SU-DHL-6 (cell line): ENCODE data around the gene SRSF4.

ENCODE experiments used
- EZH2phosphoT487 ChIP-seq: fragments of 200-600 bp; sonication (generic), shearing (Covaris generic); conservative IDR thresholded peaks from 2 replicates; pipeline ENCODE4 v1.6.1; 2018; ENCODE audit warnings: mild to moderate bottlenecking, antibody characterized with exemption, low read length, moderate library complexity, mixed read lengths
- TF ChIP-seq, protein P1 (sequence below): fragments of 200-600 bp; sonication (generic); IDR thresholded peaks from one replicate; pipeline ENCODE4 v1.5.1; 2017; ENCODE audit warnings: antibody characterized with exemption, mild to moderate bottlenecking, low read length, moderate library complexity; ENCODE audit not compliant: insufficient read depth, poor library complexity, severe bottlenecking

DNA sequence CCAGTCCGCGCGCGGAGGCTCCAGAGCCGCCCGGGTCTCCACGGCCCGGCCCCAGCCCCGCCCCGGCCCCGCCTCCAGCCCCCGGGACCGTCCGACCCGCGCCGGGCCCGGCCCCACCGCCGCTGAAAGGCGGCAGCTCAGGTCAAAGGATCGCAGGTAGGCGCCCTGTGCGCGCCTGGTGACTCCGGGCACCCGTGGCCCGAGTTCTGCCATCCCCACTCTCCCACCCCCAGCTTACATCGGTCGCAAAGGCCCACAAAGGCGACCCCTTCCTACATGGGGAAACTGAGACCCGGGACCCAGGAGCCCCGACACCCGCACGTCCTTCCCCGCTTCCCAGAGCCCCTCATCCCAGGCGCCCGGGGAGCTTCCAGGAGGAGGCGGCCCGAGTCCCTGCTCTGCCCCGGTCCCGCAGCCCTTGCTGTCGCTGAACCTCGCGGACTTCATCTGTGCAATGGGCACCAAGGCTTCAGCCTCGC is 57.8 kb downstream of the SRSF4 start, which contains the start of gene TMEM200B:
- TF ChIP-seq, protein P1, sequence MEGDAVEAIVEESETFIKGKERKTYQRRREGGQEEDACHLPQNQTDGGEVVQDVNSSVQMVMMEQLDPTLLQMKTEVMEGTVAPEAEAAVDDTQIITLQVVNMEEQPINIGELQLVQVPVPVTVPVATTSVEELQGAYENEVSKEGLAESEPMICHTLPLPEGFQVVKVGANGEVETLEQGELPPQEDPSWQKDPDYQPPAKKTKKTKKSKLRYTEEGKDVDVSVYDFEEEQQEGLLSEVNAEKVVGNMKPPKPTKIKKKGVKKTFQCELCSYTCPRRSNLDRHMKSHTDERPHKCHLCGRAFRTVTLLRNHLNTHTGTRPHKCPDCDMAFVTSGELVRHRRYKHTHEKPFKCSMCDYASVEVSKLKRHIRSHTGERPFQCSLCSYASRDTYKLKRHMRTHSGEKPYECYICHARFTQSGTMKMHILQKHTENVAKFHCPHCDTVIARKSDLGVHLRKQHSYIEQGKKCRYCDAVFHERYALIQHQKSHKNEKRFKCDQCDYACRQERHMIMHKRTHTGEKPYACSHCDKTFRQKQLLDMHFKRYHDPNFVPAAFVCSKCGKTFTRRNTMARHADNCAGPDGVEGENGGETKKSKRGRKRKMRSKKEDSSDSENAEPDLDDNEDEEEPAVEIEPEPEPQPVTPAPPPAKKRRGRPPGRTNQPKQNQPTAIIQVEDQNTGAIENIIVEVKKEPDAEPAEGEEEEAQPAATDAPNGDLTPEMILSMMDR = no peak
- 0 out of 2 replicates have a peak, but pooled peaks have one; percentile 73 for TF ChIP-seq EZH2phosphoT487
